ENCODE data around the gene UNC5A.

The UNC5A gene

DNA sequence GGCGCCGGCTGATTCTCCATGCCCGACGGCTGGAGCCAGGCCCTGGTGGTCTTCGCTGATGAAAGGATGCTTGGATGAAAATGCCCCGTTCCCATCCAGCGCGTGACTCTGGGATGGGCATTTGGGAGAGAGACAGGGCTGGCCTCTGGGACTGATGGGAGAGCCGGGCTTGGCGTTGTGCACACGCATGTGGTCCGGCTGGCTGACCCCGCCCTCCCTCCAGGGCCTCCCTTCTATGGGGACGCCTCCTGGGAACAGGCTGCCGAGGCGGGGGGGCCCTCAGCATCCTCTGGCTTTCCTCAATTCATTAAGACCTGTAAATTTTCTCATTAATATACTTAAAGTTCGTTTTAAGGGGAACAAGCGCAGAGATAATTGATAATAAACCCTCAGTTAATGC is 36.8 kb downstream of the UNC5A start:
- DNase-seq, result no peak

DNA sequence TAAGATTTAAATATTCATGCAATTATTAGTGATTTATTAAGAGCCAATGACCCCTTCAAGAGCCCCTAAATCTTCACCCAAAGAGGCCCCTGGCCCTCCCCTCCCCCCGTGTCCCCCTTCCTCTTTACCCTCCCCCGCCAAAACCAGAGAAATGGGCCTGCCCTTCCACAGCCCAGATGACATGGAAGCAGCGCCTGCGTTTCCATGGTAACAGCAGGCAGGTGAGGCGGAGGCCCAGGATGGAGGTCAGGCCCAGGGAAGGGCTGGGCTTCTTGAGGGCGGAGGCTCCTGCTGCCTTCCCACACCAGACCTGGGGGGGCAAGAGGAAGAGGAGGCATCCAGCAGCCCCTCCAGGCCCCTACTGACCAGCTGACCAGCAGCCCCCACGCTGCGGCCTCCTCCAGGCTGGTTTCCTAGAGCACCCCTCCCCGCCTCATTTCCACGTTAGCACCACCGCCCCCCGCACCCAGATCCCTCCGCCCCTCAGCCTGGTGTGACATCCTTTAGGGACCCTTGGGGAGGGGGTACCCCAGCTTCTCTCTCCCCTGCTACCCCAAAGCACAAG is 37.4 kb downstream of the UNC5A start:
- DNase-seq, result no peak

DNA sequence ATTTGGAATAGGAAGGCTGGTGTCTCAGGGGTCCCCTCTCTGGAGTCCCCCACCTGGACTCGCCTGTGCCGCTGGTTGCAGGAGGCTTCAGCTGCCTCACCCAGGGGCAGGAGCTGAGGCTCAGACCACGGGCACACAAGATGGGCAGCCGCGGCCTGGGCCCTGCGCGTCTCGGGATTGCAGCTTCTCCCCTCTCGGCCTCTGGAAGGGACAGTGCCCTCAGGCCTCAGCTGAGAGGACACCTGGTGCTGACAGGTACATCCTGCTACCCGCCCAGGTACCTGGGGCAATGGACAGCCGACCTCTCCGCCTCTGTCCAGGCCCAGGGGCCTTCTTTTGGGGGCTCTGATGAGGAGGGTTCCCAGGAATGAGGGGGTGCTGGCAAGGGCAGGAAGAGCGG is 38.3 kb downstream of the UNC5A start:
- DNase-seq, result no peak

DNA sequence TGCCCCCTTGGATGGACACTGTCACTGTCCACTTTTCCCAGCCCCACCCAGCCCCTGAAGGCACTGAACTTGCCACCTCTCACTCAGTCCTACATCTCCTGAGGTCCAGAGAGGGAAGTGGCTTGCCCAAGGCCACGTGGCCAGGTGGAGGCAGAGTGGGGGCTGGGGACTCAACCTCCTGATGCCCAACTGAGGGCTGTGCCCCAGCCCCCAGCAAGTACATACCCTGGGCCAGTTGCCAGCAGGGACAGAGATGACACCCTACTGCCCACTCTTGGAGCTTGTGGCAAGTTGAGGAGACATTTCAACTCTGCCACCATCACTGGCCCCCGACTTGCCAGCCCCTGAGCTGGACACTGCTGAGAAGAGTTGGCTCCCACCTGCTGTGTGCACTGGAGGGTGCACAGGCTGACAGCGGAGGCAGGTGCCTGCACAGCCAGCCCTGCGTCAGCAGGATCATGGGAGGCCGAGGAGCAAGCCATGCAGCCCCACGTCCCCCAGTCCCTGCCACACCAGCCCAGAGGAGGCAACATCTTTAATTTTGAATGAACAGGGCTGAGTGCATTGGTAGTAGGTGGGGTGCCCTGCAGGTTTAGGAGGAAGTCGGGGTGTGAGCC is 39.4 kb downstream of the UNC5A start:
- no peak for DNase-seq

DNA sequence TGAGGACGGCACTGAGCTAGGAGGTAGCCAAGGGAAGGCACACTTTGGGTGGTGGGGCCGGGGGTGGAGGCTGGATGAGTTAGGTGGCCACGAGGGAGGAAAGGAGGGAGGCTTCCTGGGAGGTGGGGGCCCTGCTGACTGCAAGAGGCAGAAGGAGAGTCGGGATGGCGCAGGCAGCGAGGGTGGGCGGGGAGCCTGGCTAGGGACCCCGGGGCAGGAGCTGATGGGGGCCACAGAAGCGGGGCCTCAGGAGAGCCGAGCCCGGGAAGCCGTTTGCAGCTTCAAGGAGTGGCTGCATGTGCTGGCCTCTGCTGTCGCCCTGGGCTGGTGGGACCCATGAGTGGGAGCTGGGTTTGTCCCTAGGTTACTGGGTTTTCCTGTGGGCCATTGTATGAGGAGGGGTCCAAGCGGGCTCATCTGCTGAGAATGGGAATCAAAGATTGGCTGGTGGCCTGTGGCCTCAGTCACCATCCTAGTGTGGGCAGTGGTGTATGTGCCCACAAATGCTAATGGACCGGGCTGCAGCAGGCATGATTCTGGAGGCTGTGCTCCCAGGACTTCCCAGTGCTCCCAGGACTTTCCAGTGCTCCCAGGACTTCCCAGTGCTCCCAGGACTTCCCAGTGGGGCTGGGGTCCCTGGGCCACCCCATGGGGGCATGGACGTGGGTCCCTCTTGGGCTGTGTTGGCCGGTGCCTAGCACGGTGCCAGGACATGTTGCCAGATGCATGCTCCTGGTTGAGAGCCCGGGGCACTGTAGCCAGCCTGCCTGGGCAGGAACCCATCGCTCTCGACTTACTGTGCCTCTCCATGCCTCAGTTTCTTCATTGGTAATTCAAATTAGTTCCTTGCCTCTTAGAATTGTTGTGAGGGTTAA is 40.2 kb downstream of the UNC5A start:
- DNase-seq, result no peak

DNA sequence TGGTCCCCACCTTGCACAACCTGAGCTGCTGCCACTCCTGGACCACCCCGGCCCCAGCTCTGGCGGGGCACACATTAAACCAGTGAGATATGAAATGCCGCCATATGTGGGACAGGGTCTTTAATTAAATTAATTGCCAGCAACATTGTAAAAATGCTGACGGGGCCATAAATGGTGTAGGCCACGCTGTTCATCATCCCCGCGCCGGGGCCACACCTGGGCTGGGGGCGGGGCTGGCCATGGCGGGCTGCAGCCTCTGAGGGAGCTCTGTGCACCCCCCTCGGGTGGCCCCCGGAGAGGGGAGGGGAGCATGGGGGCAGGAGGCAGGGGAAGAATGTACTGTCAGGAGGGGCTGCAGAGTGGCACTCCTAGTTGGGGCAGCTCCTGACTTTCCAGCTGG is 41.0 kb downstream of the UNC5A start:
- no peak for DNase-seq

- DNase-seq, result no peak
Observed at GRCh38 chr5:176851871-176852658, 41.7 kb downstream of the UNC5A start.

DNA sequence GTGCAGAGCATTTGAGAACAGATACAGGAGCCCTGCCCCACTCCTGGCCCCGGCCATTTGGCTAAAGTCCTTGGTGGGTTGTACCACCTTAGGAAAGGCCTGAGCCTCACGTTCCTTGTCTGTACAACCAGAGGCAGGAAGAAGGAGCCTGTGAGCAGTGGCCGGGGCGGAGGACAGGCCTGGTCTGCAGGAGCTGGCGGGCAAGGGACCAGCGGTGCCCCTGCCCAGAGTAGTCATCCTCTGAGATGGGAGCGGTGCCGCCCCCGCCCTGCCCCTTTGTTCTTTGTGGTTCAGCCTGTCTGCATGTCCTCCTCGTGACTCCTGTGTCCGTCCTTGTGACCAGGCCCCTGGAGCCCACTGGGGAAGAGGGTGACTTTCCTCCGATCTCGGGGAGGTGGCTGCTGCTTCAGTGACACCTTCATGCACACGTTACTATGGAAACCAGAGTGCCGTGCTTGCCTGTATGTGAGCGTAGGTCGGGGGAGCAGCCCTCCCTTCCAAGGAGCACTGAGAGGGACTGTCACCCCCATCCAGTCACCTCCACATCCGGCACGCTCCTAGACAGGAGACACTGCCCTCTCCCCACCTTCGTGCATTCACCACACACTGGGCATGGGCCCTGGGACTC is 42.9 kb downstream of the UNC5A start:
- no peak for DNase-seq

- DNase-seq, result no peak
Observed at GRCh38 chr5:176854164-176854563, 43.8 kb downstream of the UNC5A start.

DNA sequence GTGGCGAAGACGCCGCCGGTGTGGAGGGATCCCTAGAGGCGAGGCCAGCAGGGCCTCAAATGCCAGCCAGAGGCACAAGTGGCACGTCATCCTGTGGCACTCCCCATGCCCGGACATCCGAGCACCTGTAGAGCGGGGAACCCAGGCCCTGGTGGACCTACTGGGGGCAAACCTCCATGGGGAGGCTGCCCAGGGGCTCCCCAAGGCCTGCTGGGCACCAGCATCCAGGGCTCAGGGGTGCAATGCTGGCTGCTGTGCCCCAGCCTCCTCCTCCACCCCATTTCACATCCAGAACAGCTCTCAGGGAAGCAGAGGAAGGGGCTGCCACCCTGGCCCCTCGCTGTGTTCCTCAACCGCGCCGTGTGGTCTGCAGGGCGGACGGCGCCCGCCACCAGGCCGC is 45.2 kb downstream of the UNC5A start:
- no peak for DNase-seq

GRCh38 chr5:176856746-176857145 is 46.4 kb downstream of the UNC5A start:
- DNase-seq, result no peak

DNA sequence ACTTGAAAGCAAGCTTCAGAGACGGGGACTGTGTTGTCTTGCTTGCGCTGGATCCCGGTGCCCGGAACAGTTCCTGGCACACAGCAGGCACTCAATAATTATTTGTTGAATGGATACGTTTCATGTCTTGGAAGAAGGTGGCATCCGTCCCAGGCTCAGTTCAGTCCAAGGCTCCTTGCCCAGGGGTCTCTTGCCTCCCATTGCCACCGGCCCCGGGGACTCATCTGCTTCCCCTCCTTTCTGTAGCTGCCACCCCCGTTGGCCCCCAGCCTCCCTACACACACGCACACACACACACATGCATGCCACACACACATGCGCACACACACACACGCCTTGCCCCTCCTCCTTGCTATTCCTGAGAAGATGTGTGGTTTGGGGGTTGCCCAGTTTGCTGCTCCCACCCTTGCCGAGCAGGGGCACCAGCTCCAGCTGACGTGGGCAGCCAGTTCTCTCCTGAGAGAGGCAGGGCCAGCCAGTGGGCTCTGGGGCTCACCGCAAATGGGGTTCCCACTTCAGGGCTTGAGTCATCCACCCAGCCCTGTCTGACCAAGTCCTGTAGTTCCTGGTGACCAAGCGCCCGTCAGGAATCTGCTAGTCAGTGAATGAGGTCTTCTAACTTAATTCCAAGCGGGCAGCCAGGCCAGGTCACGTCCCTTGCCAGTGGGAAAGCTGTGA is 47.0 kb downstream of the UNC5A start:
- DNase-seq, result no peak

- DNase-seq, result no peak
Observed at GRCh38 chr5:176857894-176858273, 47.5 kb downstream of the UNC5A start.

GRCh38 chr5:176859916-176860315 is 49.6 kb downstream of the UNC5A start:
- no peak for DNase-seq

DNA sequence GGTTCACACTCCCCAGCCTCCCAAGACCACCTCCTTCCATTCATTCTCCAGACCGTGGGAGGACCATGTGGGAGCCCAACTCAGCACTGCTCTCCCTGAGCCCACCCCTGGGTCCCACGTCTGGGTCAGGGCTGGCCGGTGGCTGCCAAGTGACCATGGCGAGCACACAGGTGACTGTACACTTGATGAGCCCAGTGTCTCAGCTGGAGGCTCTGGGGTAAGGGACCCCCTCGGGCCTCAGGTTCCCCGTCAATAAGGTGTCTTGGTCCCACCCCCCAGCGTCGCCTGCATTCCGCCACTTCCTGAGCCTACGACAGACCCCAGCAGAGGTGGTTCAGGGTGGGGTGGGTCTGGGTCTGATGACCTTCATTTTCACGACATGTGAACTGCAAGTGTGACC is 50.0 kb downstream of the UNC5A start:
- no peak for DNase-seq

- DNase-seq, result no peak
Observed at GRCh38 chr5:176861276-176861675, 50.9 kb downstream of the UNC5A start.

- no peak for DNase-seq
Observed at GRCh38 chr5:176862330-176862995, 52.1 kb downstream of the UNC5A start.

DNA sequence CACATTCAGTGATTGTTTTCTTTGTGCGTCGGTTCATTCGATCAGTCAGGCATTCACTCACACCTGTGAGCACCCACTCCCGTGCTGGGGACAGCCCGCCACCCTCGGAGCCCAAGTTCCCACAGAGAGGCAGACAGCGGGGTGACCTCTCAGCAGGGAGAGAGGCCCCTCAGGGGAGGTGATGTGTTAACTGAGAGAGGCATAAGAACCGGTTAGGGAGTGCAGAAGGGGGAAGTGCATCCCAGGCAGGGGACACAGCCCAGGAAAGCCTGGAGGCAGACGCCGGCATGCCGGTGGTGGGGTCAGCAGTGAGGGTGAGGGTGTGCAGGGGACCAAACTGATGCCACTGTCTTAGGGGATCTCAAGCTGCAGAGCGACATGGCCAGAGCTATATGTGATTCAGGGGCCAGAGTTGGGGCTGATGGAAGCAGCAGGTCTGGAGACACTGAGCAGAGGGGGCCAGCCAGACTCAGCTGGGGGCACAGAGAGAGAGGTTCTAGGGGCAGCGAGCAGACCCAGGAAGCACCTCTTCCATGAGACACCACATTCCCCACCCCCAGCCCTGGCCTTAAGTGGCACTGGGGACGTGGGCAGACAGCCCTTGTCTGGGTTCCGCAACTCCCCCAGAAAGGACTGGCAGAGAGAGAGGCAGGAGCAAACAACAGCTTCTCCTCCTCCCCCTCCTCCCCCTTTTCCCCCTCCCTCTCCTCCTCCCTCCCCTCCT is 52.8 kb downstream of the UNC5A start:
- no peak for DNase-seq

DNA sequence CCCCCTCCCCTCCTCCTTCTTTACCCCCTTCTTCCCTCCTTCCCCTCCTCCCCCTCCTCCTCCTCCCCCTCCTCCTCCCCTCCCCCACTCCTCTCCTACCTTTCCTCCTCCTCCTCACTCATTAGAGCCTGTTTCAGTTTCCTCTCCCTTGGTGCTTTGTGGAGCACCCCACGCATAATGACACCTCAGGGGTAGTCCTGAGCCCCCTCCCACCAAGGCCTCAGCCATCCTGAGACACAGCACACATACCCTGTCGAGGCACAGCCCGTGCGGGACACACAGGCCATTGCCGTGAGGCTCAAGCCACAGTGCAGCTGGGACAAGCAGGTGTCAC is 53.4 kb downstream of the UNC5A start:
- no peak for DNase-seq

DNA sequence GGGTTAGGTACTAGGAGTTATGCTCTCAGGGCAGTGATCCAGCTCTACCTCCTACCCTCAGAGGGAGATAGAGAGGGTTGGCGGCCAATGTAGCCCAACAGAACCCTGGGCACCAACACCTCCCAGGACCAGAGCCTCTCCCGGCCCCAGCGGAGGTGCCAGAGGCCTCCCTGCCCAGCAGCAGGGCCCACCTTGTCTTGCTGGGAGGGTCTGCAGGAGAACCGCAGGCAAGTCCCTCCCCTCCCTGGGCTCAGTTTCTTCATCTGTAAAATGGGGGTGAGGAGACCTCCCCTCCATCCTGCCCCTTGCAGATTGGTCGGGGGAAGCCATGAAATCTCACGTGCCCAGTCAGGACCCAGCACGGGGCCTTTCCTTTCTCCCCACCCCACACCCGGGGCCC is 54.4 kb downstream of the UNC5A start:
- DNase-seq, result no peak

DNA sequence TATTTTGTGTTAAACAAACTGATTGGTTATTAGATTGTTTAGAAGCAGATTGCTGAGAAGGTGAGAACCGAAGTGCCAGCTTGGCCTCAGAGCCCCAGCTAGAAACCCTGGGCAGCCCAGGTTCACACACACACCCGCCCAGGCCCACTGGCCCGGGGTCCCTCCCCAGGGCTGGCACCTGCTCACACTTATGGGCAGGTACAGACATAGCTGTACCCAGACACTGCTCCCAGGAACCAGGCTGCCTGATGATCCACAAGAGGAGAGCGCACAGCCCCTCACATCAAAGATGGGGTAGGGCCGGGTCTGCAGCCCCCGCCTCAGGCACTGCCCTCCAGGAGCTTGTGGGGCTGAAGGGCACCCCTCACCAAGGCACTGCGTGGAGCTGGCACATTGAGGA is 55.6 kb downstream of the UNC5A start:
- no peak for DNase-seq

Measured in activated CD4-positive, alpha-beta T cell treated with anti-CD3 and anti-CD28 coated beads for 48 hours (primary cell).